NOMO-1 treated with dmso at 0.1 percent for 144 hours (cell line): ENCODE results near the gene DRD4.
"Not testable (repeated sequence)": the region's sequence is repeated elsewhere in the genome, so short reads cannot be mapped to it uniquely, and the experiment has no call there.

Experiments
- DNase-seq: peaks from one replicate; lab custom pipeline; 2025; ENCODE audit not compliant: unreplicated experiment; lab: John Stamatoyannopoulos, UW

The DRD4 gene

DNA sequence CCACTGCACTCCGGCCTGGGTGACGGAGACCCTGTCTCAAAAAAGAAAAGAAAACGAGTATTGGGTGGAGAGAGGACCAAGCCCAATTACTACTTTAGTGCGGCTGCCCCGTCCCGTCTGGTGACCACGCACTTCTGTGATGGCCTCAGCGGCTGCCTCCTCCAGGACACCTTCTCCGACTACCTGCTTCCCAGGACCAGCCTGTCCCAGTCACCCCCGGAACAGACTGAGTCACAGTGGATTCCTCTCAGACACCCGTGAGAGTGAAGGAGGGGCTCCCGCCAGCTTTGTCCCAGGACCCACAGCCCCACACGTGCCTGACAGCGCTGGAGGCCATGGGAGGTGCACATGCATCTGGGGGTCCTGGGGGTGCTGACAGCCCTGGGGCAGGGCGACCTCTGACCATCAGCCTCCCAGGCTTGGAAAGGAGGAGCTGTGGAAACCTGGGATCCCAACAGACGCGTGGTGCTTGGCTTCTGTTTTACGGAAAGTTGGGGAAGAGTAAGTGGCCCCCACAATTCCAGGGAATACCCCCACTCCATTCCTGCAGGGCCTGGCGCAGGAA is 4.8 kb downstream of the DRD4 start:
- DNase-seq: no peak

DNA sequence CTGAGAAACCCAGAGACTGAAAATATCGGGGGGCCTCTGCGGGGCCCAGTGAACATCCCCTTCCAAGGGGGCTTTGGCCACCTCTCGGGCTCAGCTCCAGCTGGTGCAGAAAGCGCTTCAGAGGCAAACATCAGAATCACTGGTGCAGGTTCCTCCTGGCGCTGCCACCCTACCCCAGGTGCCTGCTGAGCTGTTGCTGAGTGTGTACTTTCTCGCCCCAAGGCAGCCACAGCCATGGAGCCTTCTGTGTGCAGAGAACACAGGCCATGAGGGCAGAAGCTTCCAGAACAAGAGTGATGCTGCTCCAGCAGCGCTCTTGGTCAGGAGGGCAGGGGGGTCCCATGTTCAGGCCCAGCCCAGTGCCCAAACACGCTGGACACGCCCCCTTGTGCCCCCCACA is 6.3 kb downstream of the DRD4 start:
- no peak for DNase-seq

DNA sequence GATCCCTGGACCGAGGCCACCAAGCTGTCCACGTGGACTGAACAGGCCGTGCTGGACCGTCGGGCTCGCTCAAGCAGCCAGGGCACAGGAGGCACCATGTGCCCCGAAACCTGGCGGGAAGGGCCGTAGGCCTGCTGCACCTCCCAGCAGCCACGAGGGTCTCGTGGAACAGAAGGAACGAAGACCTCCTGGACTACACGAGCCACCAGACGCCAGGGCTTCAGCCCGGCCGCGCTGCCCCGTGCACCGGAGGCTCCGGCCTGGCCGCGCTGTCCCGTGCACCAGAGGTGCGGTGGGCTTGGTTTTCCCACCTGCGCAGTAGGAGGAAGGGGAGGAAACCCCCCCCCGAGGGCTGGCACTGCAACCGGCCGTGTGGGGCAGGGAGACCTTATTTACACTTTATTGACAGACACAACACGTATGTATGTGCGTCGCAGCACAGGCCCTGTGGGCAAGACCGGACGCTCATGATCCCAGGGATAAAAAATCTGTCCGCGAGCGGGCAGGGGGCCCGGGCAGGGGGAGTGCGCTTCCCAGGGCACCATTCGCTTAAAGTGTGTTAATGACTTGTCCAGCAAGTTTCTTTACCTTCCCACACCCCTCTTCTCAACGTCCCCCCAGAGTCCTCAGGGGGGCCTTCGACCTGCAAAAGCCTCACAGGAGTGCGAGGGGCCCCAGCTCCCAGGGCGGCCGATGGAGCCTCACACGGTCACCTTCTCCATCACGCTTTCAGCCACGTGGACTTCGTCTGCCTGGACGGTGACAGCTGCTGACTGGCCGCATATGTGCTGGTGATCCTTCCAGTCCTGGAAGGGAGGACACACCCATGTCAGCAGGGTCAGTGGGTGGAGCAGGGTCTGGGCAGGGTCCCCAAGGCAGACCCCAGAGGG is 7.0 kb downstream of the DRD4 start:
- no peak for DNase-seq

DNA sequence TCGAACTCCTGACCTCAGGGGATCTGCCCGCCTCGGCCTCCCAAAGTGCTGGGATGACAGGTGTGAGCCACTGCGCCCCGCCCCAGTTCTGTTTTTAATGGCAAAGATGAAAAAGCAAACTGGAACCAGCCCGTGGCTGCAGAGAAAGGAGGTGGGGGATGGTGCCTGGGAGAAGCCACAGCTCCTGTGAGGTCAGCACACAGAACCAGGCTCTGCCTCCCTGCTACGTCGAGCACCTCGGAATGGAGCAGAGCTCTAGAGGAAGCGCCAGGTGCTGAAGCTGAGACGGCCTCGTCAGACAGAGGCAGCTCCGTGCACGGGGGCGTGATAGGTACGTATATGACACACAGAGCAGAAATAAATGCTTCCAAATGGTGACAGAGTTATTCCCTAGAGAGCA is 8.5 kb downstream of the DRD4 start:
- DNase-seq: no peak

DNA sequence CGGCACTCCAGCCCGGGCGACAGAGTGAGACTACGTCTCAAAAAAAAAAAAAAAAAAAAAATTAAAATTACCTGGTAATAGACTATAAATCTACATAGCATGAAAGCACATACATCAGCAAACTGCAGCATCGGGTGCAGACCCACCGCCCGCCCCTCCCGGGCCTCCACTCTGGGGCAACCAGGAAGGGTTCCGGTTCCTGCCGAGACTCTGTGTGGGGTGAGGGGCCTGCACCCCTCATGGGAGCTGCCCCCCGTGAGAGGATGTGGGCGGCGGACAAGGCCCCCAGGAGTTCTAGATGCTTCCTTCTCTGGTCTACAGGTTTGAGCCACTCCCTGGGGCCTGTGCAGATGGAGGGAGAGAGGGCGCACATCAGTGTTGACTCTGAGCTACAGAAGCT is 9.1 kb downstream of the DRD4 start:
- no peak for DNase-seq

DNA sequence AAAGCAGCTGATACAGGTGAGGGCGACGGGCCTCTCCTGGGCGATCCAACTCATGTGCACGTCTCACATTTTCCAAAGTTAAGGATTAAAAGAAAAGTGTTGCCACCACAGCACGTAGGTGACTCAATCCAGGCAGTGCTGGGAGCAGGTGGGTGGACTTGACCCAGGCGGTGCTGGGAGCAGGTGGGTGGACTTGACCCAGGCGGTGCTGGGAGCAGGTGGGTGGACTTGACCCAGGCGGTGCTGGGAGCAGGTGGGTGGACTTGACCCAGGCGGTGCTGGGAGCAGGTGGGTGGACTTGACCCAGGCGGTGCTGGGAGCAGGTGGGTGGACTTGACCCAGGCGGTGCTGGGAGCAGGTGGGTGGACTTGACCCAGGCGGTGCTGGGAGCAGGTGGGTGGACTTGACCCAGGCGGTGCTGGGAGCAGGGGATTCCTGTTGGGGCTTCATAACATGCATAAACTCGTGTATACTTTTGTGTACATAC is 10.6 kb downstream of the DRD4 start:
- not testable (repeated sequence) for DNase-seq

DNA sequence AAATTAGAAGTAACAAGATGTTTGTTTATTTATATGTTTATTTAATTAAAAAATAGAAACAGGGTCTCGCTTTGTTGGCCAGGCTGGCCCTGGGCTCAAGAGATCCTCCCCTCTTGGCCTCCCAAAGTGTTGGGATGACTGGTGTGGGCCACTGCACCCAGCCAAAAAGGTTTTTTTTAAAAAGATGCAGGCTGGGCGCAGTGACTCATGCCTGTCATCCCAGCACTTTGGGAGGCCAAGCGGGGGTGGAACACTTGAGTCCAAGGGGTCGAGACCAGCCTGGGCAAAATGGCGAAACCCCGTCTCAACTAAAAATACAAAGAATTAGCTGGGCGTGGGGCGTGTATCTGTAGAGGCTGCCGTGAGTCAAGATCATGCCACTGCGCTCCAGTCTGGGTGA is 13.4 kb downstream of the DRD4 start:
- no peak for DNase-seq

DNA sequence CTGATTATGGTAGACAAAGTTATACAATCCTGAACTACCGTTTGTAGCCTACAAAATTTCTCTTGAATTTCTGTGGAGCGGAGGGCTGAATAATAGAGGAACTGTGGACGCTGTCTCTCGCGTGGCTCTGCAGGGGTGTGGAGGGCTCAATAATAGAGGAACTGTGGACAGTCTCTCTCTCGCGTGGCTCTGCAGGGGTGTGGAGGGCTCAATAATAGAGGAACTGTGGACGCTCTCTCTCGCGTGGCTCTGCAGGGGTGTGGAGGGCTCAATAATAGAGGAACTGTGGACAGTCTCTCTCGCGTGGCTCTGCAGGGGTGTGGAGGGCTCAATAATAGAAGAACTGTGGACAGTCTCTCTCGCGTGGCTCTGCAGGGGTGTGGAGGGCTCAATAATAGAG is 16.1 kb downstream of the DRD4 start:
- not testable (repeated sequence) for DNase-seq

DNA sequence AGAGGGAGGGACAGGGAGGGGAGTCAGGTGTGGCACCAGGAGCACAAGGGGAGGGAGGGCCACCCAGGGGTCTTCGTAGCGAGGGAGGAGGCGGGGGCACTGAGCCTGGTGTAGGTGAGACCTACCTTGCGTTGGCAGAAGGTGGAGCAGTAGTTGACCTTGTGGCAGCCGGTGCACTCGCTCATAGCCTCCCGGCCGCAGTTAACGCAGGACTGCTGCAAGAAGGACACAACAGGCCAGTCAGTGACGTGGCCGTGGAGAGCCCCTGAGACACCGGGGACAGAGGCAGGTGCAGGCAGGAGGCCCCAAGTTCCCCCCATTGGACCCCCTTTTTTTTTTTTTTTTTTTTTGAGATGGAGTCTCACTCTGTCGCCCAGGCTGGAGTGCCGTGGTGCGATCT is 16.8 kb downstream of the DRD4 start:
- no peak for DNase-seq

DNA sequence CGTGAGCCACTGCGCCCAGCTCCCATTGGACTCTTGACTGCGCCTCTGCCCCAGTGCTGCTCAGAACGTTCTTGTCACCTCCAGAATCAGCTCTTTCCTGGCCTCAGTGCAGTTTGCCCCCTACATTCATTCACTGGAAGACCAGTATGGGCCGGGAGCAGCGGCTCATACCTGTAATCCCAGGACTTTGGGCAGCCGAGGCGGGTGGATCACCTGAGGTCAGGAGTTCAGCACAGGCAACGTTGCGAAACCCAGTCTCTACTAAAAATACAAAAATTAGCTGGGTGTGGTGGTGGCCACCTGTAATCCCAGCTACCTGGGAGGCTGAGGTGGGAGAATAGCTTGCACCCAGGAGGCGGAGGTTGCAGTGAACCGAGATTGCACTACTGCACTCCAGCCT is 17.4 kb downstream of the DRD4 start:
- DNase-seq: not testable (repeated sequence)

DNA sequence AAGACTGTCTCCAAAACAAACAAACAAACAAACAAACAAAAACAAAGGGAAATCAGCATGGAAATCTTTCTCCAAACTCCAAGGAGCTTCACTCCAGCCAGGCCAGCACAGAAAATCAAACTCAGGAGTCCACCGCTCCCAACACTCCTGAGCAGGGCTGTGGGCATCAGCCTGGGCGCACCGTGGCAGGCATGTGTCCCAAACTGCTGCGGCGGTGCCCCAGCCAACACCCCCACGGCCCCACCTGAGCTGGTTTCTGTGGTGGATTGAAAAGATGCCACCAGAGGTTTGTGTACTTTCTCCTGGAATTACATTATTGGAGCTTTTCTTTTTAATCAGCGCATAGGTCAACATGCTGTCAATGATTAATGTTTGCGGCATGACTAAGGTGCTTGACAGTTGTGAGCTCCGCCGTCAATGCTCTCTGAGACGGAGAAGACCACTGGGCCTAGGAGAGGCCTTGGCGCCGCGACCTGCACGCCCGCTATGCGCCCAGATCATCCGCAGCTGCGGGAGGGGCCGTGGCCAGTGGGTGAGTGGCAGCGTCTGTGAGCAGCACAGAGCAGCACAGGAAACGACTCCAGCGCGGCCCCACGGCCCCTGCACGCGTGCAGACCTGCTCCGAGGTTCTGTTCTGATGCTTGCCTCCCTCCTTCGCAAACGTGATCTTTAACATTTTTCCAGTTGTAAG is 18.1 kb downstream of the DRD4 start:
- no peak for DNase-seq

DNA sequence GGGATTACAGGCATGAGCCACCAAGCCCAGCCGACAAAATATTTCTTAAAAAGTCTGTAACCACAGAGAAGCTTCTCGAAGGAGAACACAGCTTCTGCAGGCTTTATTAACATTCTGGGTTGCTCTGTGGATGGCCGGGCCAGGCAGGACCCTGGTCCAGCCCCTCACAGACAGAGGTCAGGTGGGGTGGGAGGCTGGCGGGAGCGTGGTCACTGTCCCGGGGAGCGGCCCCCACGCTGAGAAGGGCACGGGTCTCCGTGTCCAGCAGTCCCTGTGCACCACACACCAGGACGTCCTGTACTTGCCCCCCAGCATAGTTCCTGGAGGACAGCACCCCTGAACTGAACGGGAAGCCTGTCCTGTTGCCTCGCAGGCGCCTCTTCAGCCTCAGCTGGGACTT is 19.4 kb downstream of the DRD4 start:
- DNase-seq: no peak

DNA sequence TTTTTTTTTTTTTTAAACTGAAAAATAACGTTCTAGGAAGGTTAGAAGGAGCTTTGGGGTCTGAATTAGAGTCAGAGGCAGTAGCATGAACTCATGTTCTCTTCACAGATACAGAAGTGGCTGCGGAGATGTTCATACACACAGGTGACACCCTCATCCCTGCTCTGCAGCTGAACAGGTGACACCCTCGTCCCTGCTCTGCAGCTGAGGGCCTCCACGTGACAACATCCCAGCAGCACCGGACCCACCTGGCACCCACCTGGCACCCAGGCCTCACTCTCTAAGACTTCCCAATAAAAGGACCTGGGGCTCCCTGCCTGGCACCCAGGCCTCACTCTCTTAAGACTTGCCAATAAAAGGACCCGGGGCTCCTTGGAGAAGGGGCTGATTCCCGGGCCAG is 19.8 kb downstream of the DRD4 start:
- no peak for DNase-seq

DNA sequence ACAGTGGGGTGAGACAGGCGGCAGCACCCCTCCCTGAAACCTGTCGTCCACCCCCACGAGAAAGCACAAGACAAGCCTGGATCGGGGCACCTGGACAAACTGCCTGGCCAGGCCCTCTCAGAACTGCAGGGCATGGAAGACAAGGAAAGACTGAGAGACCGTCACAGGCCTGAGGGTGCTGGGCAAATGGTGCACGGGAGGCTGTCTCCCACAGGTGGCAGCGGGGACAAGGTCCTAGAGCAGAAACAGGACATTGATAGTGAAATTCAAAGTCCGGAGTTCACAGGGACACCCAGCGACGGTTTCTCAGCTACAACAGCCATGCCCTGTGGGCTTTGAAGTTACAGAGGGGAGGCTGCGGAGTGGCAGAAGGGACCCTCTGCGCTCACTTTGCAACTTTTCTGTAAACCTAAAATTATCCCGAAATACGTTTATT is 20.6 kb downstream of the DRD4 start:
- DNase-seq: no peak

DNA sequence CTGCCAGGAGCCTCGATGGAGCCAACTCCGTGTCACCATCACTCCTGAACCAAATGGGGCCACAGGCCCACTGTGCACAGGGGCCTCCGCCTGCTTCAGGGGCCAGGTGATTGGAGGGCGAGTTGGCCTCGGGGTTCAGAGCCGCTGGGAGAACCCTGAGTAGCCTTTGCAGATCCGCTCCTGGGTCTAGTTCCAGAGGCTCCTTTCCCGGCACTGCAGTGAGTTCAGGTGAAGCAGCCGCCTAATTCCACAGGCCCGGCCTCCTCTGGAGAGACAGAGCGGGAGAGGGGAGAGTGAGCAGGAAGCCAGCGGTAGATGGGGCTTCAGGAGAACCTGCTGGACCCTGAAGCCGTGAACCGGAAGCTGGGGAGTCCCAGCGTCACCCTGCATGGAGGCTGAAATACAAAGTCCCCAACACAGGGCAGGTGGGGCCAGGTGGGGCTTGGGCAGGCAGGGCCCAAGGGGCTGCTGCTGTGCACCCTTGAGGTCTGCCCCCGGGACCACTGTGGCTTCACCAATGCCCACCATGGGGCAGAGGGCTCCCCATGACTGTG is 22.5 kb downstream of the DRD4 start:
- DNase-seq: no peak

DNA sequence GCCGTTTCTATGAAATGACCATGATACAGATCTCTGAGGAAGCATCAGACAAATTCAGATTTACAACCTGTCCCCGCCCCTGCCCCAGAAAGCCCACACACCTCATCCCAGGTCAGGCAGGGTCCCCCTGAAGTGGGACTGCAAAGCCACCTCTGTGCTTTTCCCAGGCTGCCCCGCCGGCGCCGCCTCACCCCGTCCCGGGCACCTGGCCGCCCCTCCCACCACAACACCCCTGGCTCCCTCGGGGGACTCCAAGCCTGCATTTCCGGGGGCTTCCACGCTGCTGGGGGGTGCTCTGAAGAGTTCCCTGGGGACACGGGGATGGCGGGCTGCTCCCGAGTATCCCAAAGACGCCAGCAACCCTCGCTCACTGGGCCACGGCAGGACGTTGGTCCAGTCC is 23.2 kb downstream of the DRD4 start:
- DNase-seq: no peak

DNA sequence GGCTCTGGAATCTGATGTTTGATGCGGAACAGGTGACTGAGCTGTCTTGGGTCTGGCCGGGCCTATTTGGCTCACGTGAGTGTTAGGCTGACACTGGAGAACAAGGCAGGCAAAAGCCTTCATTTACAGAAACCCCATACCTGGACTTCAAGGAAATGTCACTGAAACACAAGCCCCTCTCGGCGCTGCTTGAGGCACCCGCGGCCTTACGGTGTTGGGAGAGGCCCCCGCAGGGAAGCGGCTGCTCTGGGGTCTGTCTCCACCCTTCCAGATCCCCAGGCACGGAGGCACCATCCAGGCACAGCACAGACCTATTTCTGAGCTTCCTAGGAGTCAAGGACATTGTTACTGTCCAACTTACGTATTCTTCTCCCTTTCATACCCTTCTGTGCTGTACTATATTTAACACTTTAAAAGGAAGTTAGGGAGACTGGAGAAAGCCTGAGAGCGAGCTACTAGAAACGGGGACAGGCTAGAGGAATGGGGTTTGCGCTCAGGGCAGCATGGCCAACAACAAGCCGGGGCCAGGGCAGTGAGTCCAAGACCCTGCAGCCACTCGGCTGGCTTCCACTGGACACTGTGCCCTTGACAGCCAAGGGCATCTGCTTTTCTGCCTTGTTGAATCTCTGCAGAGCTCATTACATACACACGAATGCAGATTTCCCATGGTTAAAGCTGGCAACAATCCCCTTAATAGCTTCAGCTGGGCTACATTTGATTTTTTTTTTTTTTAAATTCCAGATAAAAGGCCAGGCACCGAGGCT is 23.8 kb downstream of the DRD4 start:
- DNase-seq: no peak

DNA sequence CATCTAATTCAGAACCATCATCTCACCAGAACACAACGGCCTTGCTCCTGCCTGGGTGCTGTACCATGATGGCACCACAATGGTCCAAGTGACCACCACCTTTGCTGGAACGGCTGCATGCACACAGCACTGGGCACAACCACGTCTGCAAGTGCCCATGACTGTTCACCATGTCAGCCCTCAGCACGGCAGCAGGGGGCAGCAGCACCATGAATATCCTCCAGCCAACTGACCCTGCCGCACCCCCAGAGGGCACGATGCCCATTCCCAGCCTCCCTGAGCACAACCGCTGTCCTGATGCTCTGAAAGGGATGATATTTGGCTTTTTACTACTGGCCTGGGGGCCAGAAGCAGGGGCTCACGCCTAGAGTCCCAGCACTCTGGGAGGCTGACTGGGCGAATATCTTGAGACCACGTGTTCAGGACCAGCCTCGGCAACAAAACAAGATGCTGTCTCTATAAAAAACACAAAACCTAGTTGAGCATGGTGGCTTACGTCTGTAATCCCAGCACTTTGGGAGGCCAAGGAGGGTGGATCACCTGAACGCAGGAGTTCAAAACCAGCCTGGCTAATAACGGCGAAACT is 25.7 kb downstream of the DRD4 start:
- no peak for DNase-seq

DNA sequence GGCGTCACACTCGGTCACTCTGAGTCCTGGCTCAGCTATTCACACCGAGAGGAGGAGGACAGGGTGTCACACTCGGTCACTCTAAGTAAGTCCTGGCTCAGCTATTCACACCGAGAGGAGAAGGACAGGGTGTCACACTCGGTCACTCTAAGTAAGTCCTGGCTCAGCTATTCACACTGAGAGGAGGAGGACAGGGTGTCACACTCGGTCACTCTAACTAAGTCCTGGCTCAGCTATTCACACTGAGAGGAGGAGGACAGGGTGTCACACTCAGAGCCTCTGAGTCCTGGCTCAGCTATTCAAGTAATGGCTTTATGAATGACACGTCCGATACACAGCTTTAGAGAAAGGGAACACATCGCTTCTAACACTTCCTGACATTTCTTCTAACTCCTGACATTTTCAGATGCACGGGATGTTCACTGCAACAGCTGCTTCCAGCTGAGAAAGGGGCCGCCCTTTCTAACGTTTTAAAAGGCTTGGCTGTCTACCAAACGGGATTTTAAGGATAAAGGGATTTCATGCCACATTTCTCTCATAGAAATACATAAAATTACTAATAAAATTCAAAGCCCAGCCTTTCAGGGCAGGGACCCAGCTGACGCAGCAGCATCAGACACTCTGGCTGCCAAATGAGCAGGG is 28.1 kb downstream of the DRD4 start:
- DNase-seq: no peak

DNA sequence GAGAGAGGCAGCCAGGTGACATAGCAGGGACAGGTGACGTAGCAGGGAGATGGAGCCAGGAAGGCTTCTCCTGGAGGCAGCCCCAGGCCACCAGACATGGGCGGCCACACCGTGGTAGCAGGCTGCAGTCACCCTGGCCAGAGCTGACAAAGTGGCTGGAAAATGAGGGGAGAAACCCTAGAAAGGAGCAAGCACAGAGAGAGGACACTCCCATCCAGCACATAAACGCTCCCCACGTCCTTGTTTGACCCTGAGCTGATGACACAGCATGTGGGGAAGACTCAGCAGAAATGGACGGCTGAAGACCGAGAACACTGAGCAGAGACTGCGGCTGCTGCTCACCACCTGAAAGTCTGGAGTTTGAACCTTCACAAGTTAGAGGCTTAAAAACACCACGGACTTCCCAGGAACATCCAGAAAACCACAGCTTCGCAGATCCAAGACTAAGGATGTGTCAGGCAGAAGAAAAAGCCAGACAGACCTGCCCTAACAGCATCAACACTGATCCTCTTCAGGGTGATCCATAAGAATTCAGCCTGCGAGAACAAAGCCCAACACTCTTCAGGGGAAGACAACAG is 28.7 kb downstream of the DRD4 start:
- DNase-seq: no peak
